ENCODE results near the gene NACC2.

NACC2 gene

GRCh38 chr9:135956802-135957174 lies 138.3 kb downstream of the NACC2 start:
- TF ChIP-seq CTCF (IDR thresholded peaks at IDR 0.05): no peak
- TF ChIP-seq ZFX (IDR thresholded peaks at IDR 0.05; ENCODE audit: borderline replicate concordance): no peak

More at GRCh38 chr9:135956802-135957174, 138.3 kb downstream of the NACC2 start:
- H3K27ac ChIP-seq: no peak overlapping the region

Measured in 22Rv1 (cell line).